Tibial artery (tissue), 4 donors: ENCODE data around the gene NXT1.
A peak's percentile ranks its signal among the peaks of the same experiment; 100 is the strongest.

Source experiments
- DNase-seq, 2 donors: peaks; one replicate each; pipeline ENCODE4 v3.0.0-alpha.2; 2019
- H3K27ac ChIP-seq, 2 donors: fragments of 200-600 bp; sonication (generic) in 1 of 2; 1 replicate in 1 of 2; 2 replicates in 1 of 2; pipeline ENCODE4 v1.5.1; 2018 to 2019; ENCODE audit warnings: mild to moderate bottlenecking in 1 of 2
- H3K27me3 ChIP-seq, 2 donors: fragments of 200-600 bp; sonication (generic) in 1 of 2; one replicate each; pipeline versions ENCODE4 v1.5.1 to v1.6.0; 2016 to 2019
- H3K36me3 ChIP-seq, 3 donors: fragments of 200-600 bp; sonication (generic) in 2 of 3; one replicate each; pipeline ENCODE4 v1.5.1; 2016 to 2019; ENCODE audit warnings: mild to moderate bottlenecking in 2 of 3
- H3K4me1 ChIP-seq, 4 donors: fragments of 200-600 bp; sonication (generic) in 2 of 4; 1 replicate in 3 of 4; 2 replicates in 1 of 4; pipeline ENCODE4 v1.5.1; 2016 to 2019
- H3K4me3 ChIP-seq, 2 donors: fragments of 200-600 bp; sonication (generic) in 1 of 2; 1 replicate in 1 of 2; 2 replicates in 1 of 2; pipeline ENCODE4 v1.5.1; 2018 to 2019; ENCODE audit warnings: mild to moderate bottlenecking in 2 of 2
- H3K9me3 ChIP-seq, 3 donors: fragments of 200-600 bp; sonication (generic) in 1 of 3; one replicate each; pipeline ENCODE4 v1.5.1; 2016 to 2019
- intact Hi-C: fragments of 100-400 bp; cut with DNase I; formaldehyde crosslinking; loops from one replicate; pipeline ENCODE4 v1.15.0; 2023; ENCODE audit warnings: low total_unique reads
- TF ChIP-seq, protein P1 (sequence below), 2 experiments: fragments of 200-600 bp in 1 of 2; fragments of 450-650 bp in 1 of 2; IDR thresholded peaks; one replicate each; pipeline ENCODE4 v1.5.1; 2017 to 2019; ENCODE audit warnings: antibody characterized with exemption in 2 of 2, mild to moderate bottlenecking in 1 of 2, moderate library complexity in 1 of 2

NXT1 gene

DNA sequence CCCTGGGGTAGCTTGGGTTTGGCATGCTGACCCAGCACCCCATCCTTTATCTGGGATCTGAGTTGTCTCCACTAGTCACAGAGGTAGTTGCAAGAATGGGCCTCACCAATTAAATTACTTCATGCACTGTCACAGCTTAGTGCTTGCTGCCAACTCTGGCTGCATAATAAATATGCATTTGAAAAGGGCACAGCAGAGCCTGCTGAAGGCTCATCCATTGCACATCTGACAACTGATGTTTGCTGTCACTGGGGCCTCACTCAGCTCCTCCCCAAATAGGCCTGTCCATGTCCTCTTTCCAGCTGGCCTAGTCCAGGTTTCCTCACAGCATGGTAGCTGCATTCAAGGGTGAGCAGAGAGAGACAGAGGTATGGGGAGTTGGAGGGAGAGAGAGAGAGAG, 13.3 kb upstream of the NXT1 start:
- no peak overlapping the region for H3K4me3 ChIP-seq
- intact Hi-C loops = no loop called here
- no peaks in the 10 kb centered on the region for H3K9me3 ChIP-seq
- H3K4me1 ChIP-seq = no peaks in the 10 kb centered on the region
- no peak for DNase-seq
- no peaks in the 10 kb centered on the region for H3K27me3 ChIP-seq
- H3K27ac ChIP-seq = no peak overlapping the region
- TF ChIP-seq, protein P1, sequence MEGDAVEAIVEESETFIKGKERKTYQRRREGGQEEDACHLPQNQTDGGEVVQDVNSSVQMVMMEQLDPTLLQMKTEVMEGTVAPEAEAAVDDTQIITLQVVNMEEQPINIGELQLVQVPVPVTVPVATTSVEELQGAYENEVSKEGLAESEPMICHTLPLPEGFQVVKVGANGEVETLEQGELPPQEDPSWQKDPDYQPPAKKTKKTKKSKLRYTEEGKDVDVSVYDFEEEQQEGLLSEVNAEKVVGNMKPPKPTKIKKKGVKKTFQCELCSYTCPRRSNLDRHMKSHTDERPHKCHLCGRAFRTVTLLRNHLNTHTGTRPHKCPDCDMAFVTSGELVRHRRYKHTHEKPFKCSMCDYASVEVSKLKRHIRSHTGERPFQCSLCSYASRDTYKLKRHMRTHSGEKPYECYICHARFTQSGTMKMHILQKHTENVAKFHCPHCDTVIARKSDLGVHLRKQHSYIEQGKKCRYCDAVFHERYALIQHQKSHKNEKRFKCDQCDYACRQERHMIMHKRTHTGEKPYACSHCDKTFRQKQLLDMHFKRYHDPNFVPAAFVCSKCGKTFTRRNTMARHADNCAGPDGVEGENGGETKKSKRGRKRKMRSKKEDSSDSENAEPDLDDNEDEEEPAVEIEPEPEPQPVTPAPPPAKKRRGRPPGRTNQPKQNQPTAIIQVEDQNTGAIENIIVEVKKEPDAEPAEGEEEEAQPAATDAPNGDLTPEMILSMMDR (IDR thresholded peaks at IDR 0.05) = no peak
- H3K36me3 ChIP-seq = no peaks in the 10 kb centered on the region

DNA sequence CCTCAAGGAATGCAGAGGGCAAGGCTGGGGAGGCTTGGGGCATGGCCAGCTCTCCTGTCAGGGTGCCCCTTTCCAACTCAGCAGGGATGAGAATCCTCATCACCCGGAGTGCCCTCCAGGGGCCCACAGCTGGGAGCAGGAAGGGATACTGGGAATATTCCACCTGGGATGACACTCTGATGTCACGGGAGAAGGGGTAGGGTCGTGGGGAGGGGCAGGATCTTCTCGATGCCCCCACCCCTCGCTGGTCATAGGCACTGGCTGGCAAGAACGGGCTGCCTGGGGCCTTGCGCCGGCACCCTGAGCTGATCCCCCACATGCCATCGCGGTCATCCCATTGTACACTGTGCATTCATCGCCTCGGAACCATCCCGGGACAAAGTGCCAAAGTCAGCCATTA, 10.6 kb upstream of the NXT1 start:
- intact Hi-C loops = loop anchor here (2.0 to 10.0 kb wide), 3 partner anchors 265 to 647 kb away; partner anchors contain the start of gene CST9
- H3K27me3 ChIP-seq = no peaks in the 10 kb centered on the region
- no peaks in the 10 kb centered on the region for H3K4me1 ChIP-seq
- TF ChIP-seq, protein P1 (IDR thresholded peaks at IDR 0.05) = no peak
- no peak overlapping the region for H3K4me3 ChIP-seq
- H3K9me3 ChIP-seq = no peaks in the 10 kb centered on the region
- H3K36me3 ChIP-seq = no peaks in the 10 kb centered on the region
- no peak for DNase-seq
- H3K27ac ChIP-seq = no peak overlapping the region

GRCh38 chr20:23340524-23340923, 10.1 kb upstream of the NXT1 start:
- TF ChIP-seq, protein P1 (IDR thresholded peaks at IDR 0.05) = peak; percentile 64 to 75
- no peaks in the 10 kb centered on the region for H3K9me3 ChIP-seq
- intact Hi-C loops = loop anchor here (2.0 to 10.0 kb wide), 3 partner anchors 264 to 648 kb away; partner anchors contain the start of gene CST9
- no peaks in the 10 kb centered on the region for H3K36me3 ChIP-seq
- H3K27me3 ChIP-seq = no peaks in the 10 kb centered on the region
- no peaks in the 10 kb centered on the region for H3K4me1 ChIP-seq
- no peak overlapping the region for H3K27ac ChIP-seq
- no peak overlapping the region for H3K4me3 ChIP-seq
- peak; percentile 75 to 78 for DNase-seq

GRCh38 chr20:23341073-23341472, 9.5 kb upstream of the NXT1 start:
- DNase-seq = no peak
- no peaks in the 10 kb centered on the region for H3K27me3 ChIP-seq
- TF ChIP-seq, protein P1 (IDR thresholded peaks at IDR 0.05) = no peak
- H3K4me3 ChIP-seq = no peak overlapping the region
- no peaks in the 10 kb centered on the region for H3K9me3 ChIP-seq
- H3K27ac ChIP-seq = no peak overlapping the region
- H3K4me1 ChIP-seq = no peaks in the 10 kb centered on the region
- intact Hi-C loops = loop anchor here (2.0 to 10.0 kb wide), 3 partner anchors 264 to 648 kb away; partner anchors contain the start of gene CST9
- H3K36me3 ChIP-seq = no peaks in the 10 kb centered on the region

- Histone ChIP-seq H3K27me3 (no peaks in the 10 kb centered on the region), H3K4me3 (no peak overlapping the region), H3K27ac (no peak overlapping the region), H3K9me3 (no peaks in the 10 kb centered on the region), H3K36me3 (no peaks in the 10 kb centered on the region), H3K4me1 (no peaks in the 10 kb centered on the region)
- intact Hi-C loops = loop anchor here (10.0 kb wide), 2 partner anchors 261 to 289 kb away; partner anchors contain the start of gene CST9
- DNase-seq = no peak
- TF ChIP-seq, protein P1 (IDR thresholded peaks at IDR 0.05) = no peak
Observed at GRCh38 chr20:23343590-23343989, 7.0 kb upstream of the NXT1 start.

- no peak for DNase-seq
- Histone ChIP-seq H3K4me3 (no peak overlapping the region), H3K9me3 (no peaks in the 10 kb centered on the region), H3K4me1 (peaks cover 0 to 5% (median 3%) of the 10 kb centered on the region in 4 donors), H3K36me3 (no peaks in the 10 kb centered on the region), H3K27ac (no peak overlapping the region), H3K27me3 (no peaks in the 10 kb centered on the region)
- TF ChIP-seq, protein P1 (IDR thresholded peaks at IDR 0.05) = no peak
- intact Hi-C loops = loop anchor here (10.0 kb wide), 2 partner anchors 260 to 290 kb away; partner anchors contain the start of gene CST9
Observed at GRCh38 chr20:23344336-23344735, 6.3 kb upstream of the NXT1 start.
